Neural progenitor cell (in vitro differentiated cells): ENCODE results near the gene TRAF4. TPM values are rescaled to one million over a fixed set of nuclear protein-coding genes. Genes with fewer than 3 reads are reported as not detected.
A peak's percentile ranks its signal among the peaks of the same experiment; 100 is the strongest.

ENCODE experiments used
- DNase-seq: peaks from one replicate; pipeline ENCODE4 v3.0.0-alpha.2; 2016; ENCODE audit warnings: low spot score
- H2AFZ ChIP-seq: fragments of 200-600 bp; sonication (generic); replicated peaks from 2 replicates; pipeline ENCODE4 v1.6.1; 2016; ENCODE audit warnings: antibody characterized with exemption
- H3F3A ChIP-seq: fragments of 200-600 bp; sonication (generic); 2 replicates; pipeline ENCODE4 v1.6.1; 2016; ENCODE audit warnings: antibody characterized with exemption, low read depth
- H3K27ac ChIP-seq: fragments of 200-600 bp; sonication (generic); 2 replicates; pipeline ENCODE4 v1.5.1; 2016; ENCODE audit warnings: mild to moderate bottlenecking
- H3K27me3 ChIP-seq: fragments of 200-600 bp; sonication (generic); 2 replicates; pipeline ENCODE4 v1.6.1; 2016; ENCODE audit warnings: mild to moderate bottlenecking, moderate library complexity
- H3K36me3 ChIP-seq: fragments of 200-600 bp; sonication (generic); 2 replicates; pipeline ENCODE4 v1.5.1; 2016
- H3K4me1 ChIP-seq: fragments of 200-600 bp; sonication (generic); 2 replicates; pipeline ENCODE4 v1.6.1; 2016; ENCODE audit warnings: mixed run types
- H3K4me2 ChIP-seq: fragments of 200-600 bp; sonication (generic); 2 replicates; pipeline ENCODE4 v1.6.1; 2016
- H3K4me3 ChIP-seq: fragments of 200-600 bp; sonication (generic); 2 replicates; pipeline ENCODE4 v1.5.1; 2016
- H3K79me2 ChIP-seq: fragments of 200-600 bp; sonication (generic); 2 replicates; pipeline ENCODE4 v1.6.1; 2016; ENCODE audit warnings: low read depth
- H3K9ac ChIP-seq: fragments of 200-600 bp; sonication (generic); 2 replicates; pipeline ENCODE4 v1.6.1; 2016
- H3K9me3 ChIP-seq: fragments of 200-600 bp; sonication (generic); 2 replicates; pipeline ENCODE4 v1.5.1; 2016; ENCODE audit warnings: low read depth
- H4K20me1 ChIP-seq: fragments of 200-600 bp; sonication (generic); 2 replicates; pipeline ENCODE4 v1.6.1; 2016; ENCODE audit warnings: low read depth
- H3K27ac Mint-ChIP-seq: 3 replicates; pipeline ENCODE4 v1.8.0; 2021; ENCODE audit warnings: mixed read lengths
- H3K27me3 Mint-ChIP-seq: 2 replicates; pipeline ENCODE4 v1.8.0; 2022; ENCODE audit warnings: low read depth, mild to moderate bottlenecking, inconsistent platforms, moderate library complexity, mixed read lengths; ENCODE audit not compliant: insufficient read depth
- H3K36me3 Mint-ChIP-seq: 3 replicates; pipeline ENCODE4 v1.8.0; 2021; ENCODE audit warnings: mixed read lengths
- H3K4me1 Mint-ChIP-seq: 3 replicates; pipeline ENCODE4 v1.8.0; 2021; ENCODE audit warnings: mixed read lengths
- H3K4me3 Mint-ChIP-seq: 3 replicates; pipeline ENCODE4 v1.8.0; 2021; ENCODE audit warnings: mild to moderate bottlenecking, moderate library complexity, mixed read lengths
- H3K9me3 Mint-ChIP-seq: 3 replicates; pipeline ENCODE4 v1.8.0; 2020; ENCODE audit warnings: mixed read lengths
- CTCF ChIP-seq: fragments of 200-600 bp; sonication (generic); IDR thresholded peaks from 2 replicates; pipeline ENCODE4 v1.5.1; 2017; ENCODE audit warnings: antibody characterized with exemption, mild to moderate bottlenecking
- EZH2 ChIP-seq: fragments of 200-600 bp; sonication (generic); IDR thresholded peaks from 2 replicates; pipeline ENCODE4 v1.6.1; 2017; ENCODE audit warnings: antibody characterized with exemption, mild to moderate bottlenecking, moderate library complexity
- EZH2phosphoT487 ChIP-seq: fragments of 200-600 bp; sonication (generic); IDR thresholded peaks from 2 replicates; pipeline ENCODE4 v1.6.1; 2017; ENCODE audit warnings: antibody characterized with exemption
- total RNA-seq: library from RNA; depleted of rRNA; stranded (reverse); fragments of >200 nt; gene quantifications from 2 replicates; pipeline ENCODE4 v1.2.3, GENCODE V29; 2015; ENCODE audit warnings: low replicate concordance

Gene TRAF4
- total RNA-seq, 1 donor from 2014 or later = 32.2 TPM

- H3K36me3 ChIP-seq = peaks cover 7% of the 10 kb centered on the region
- peaks cover 9% of the 10 kb centered on the region for H3K36me3 Mint-ChIP-seq
- peaks cover 68% of the 10 kb centered on the region for H4K20me1 ChIP-seq
- TF ChIP-seq CTCF (no peak), EZH2 (no peak), EZH2phosphoT487 (no peak)
- H3K4me3 Mint-ChIP-seq = peak overlapping the region; percentile 62
- H3K79me2 ChIP-seq = peaks cover 57% of the 10 kb centered on the region
- no peak overlapping the region for H3K9ac ChIP-seq
- H3K27me3 ChIP-seq = no peaks in the 10 kb centered on the region
- H3K4me2 ChIP-seq = no peak overlapping the region
- DNase-seq = no peak
- H3K9me3 Mint-ChIP-seq = no peaks in the 10 kb centered on the region
- no peak overlapping the region for H2AFZ ChIP-seq
- peaks cover 2% of the 10 kb centered on the region for H3K27me3 Mint-ChIP-seq
- no peaks in the 10 kb centered on the region for H3K9me3 ChIP-seq
- peaks cover 29% of the 10 kb centered on the region for H3K4me1 Mint-ChIP-seq
- H3K27ac Mint-ChIP-seq = no peak overlapping the region
- H3K4me1 ChIP-seq = peaks cover 16% of the 10 kb centered on the region
- H3K4me3 ChIP-seq = no peak overlapping the region
- no peak overlapping the region for H3K27ac ChIP-seq
- H3F3A ChIP-seq = peaks cover 90% of the 10 kb centered on the region
Measured at GRCh38 chr17:28747801-28748750, 4.3 kb downstream of the TRAF4 start.

GRCh38 chr17:28748852-28749515, 5.2 kb downstream of the TRAF4 start:
- Mint-ChIP-seq H3K4me1 (peaks cover 27% of the 10 kb centered on the region), H3K36me3 (peaks cover 9% of the 10 kb centered on the region)
- no peak overlapping the region for H3K4me3 ChIP-seq

GRCh38 chr17:28749516-28750177, 5.8 kb downstream of the TRAF4 start:
- H3K27ac ChIP-seq = no peak overlapping the region
- H3K36me3 ChIP-seq = peaks cover 7% of the 10 kb centered on the region
- H3K9me3 Mint-ChIP-seq = no peaks in the 10 kb centered on the region
- peaks cover 64% of the 10 kb centered on the region for H4K20me1 ChIP-seq
- no peak overlapping the region for H2AFZ ChIP-seq
- H3K9me3 ChIP-seq = no peaks in the 10 kb centered on the region
- peaks cover 81% of the 10 kb centered on the region for H3F3A ChIP-seq
- peaks cover 16% of the 10 kb centered on the region for H3K4me1 ChIP-seq
- peaks cover 49% of the 10 kb centered on the region for H3K79me2 ChIP-seq
- DNase-seq = no peak
- H3K27me3 ChIP-seq = no peaks in the 10 kb centered on the region
- H3K4me2 ChIP-seq = no peak overlapping the region
- H3K4me3 ChIP-seq = no peak overlapping the region
- H3K27ac Mint-ChIP-seq = no peak overlapping the region
- H3K4me1 Mint-ChIP-seq = peaks cover 27% of the 10 kb centered on the region
- H3K4me3 Mint-ChIP-seq = no peak overlapping the region
- peaks cover 9% of the 10 kb centered on the region for H3K36me3 Mint-ChIP-seq
- TF ChIP-seq EZH2 = no peak
- TF ChIP-seq EZH2phosphoT487 = no peak
- TF ChIP-seq CTCF = no peak
- no peak overlapping the region for H3K9ac ChIP-seq
- peaks cover 2% of the 10 kb centered on the region for H3K27me3 Mint-ChIP-seq

More at GRCh38 chr17:28748852-28749515, 5.2 kb downstream of the TRAF4 start:
- Mint-ChIP-seq H3K27ac (no peak overlapping the region), H3K9me3 (no peaks in the 10 kb centered on the region), H3K4me3 (peak overlapping the region; percentile 70), H3K27me3 (peaks cover 2% of the 10 kb centered on the region)
- no peak for TF ChIP-seq EZH2phosphoT487
- no peak for TF ChIP-seq EZH2
- Histone ChIP-seq H3K27me3 (no peaks in the 10 kb centered on the region), H3F3A (peaks cover 85% of the 10 kb centered on the region), H3K27ac (no peak overlapping the region), H3K4me2 (no peak overlapping the region), H3K9ac (no peak overlapping the region), H3K9me3 (no peaks in the 10 kb centered on the region), H3K4me1 (peaks cover 16% of the 10 kb centered on the region), H2AFZ (no peak overlapping the region), H3K36me3 (peaks cover 7% of the 10 kb centered on the region), H3K79me2 (peaks cover 56% of the 10 kb centered on the region), H4K20me1 (peaks cover 68% of the 10 kb centered on the region)
- DNase-seq = no peak
